A549 (cell line): Measurements from ENCODE around the gene TFAP2B. TPM values are rescaled to one million over a fixed set of nuclear protein-coding genes. Genes with fewer than 3 reads are reported as not detected.

Experiments
- ATAC-seq, 2 experiments: fragments of 200-7000 bp in 1 of 2; fragments of >200 bp in 1 of 2; cut with Nextera tagmentation in 1 of 2; cut with Tn5 transposase in 1 of 2; 3 replicates each; pipeline versions ENCODE4 v1.8.0 to v1.9.1; 2018 to 2020; ENCODE audit warnings: mild to moderate bottlenecking in 1 of 2, moderate library complexity in 1 of 2
- CTCF ChIA-PET: fragments of 300-600 bp; sonication (Branson Sonifier 250); formaldehyde crosslinking; extraction: SDS; loops from one replicate; lab custom pipeline; 2021; ENCODE audit warnings: antibody characterized with exemption, inconsistent platforms; lab: Yijun Ruan, JAX
- POLR2A ChIA-PET: fragments of 350-600 bp; formaldehyde crosslinking; extraction: SDS; loops from one replicate; lab custom pipeline; 2021; ENCODE audit warnings: antibody characterized with exemption, inconsistent platforms; lab: Yijun Ruan, JAX
- DNase-seq, 2 experiments: peaks; one replicate each; pipeline versions ENCODE4 v3.0.0 to v3.0.0-alpha.2; 2011 to 2016; ENCODE audit warnings: low read depth in 1 of 2, low spot score in 1 of 2
- FAIRE-seq: peaks from 2 replicates; lab custom pipeline; 2011; peaks lifted over from hg19 to GRCh38; lab: Jason Lieb, UNC
- H3K27ac ChIP-seq, 2 experiments: fragments of >200 bp; sonication (Bioruptor Twin); formaldehyde crosslinking; 3 replicates each; pipeline ENCODE4 v1.5.1; 2016 to 2017
- H3K4me1 ChIP-seq: fragments of >200 bp; sonication (Bioruptor Twin); formaldehyde crosslinking; 3 replicates; pipeline ENCODE4 v1.6.1; 2016
- H3K4me2 ChIP-seq: fragments of >200 bp; sonication (Bioruptor Twin); formaldehyde crosslinking; 3 replicates; pipeline ENCODE4 v1.6.1; 2016
- H3K4me3 ChIP-seq: fragments of >200 bp; sonication (Bioruptor Twin); formaldehyde crosslinking; 3 replicates; pipeline ENCODE4 v1.5.1; 2016
- H3K9me3 ChIP-seq: fragments of >200 bp; sonication (Bioruptor Twin); formaldehyde crosslinking; 3 replicates; pipeline ENCODE4 v1.6.1; 2016
- BHLHE40 ChIP-seq: IDR thresholded peaks from 2 replicates; pipeline ENCODE4 v1.6.1; 2012; ENCODE audit warnings: low read depth, low read length, inconsistent platforms
- CBX2 ChIP-seq: fragments of 200-600 bp; sonication (generic); IDR thresholded peaks from 2 replicates; pipeline ENCODE4 v1.6.1; 2016; ENCODE audit warnings: low read depth, mild to moderate bottlenecking, borderline replicate concordance
- CBX8 ChIP-seq: fragments of 200-600 bp; sonication (generic); IDR thresholded peaks from 2 replicates; pipeline ENCODE4 v1.6.1; 2016
- CEBPB ChIP-seq, 2 experiments: fragments of >200 bp in 1 of 2; sonication (Bioruptor Twin) in 1 of 2; formaldehyde crosslinking in 1 of 2; IDR thresholded peaks; 2 replicates each; pipeline ENCODE4 v1.6.1; 2012 to 2016
- CHD2 ChIP-seq: fragments of 150-350 bp; IDR thresholded peaks from 2 replicates; pipeline ENCODE4 v1.6.1; 2014; ENCODE audit warnings: low read length; ENCODE audit not compliant: partially characterized antibody
- EHMT2 ChIP-seq: fragments of 200-600 bp; sonication (generic); IDR thresholded peaks from 2 replicates; pipeline ENCODE4 v1.6.1; 2016; ENCODE audit warnings: antibody characterized with exemption, low read depth, mild to moderate bottlenecking, moderate library complexity
- ELK1 ChIP-seq: fragments of 150-350 bp; IDR thresholded peaks from 2 replicates; pipeline ENCODE4 v1.6.1; 2014; ENCODE audit warnings: low read depth, mild to moderate bottlenecking, low read length
- FOSL2 ChIP-seq, 2 experiments: fragments of 450-650 bp in 1 of 2; fragments of >200 bp in 1 of 2; sonication (Bioruptor Twin) in 1 of 2; formaldehyde crosslinking; IDR thresholded peaks; 2 replicates each; pipeline versions ENCODE4 v1.5.0 to v1.6.1; 2016 to 2020; ENCODE audit warnings: mild to moderate bottlenecking in 1 of 2, moderate library complexity in 1 of 2
- HDAC2 ChIP-seq: fragments of 200-600 bp; sonication (generic); IDR thresholded peaks from 2 replicates; pipeline ENCODE4 v1.6.1; 2016
- HES2 ChIP-seq: fragments of >200 bp; sonication (Bioruptor Twin); formaldehyde crosslinking; IDR thresholded peaks from 2 replicates; pipeline ENCODE4 v1.6.1; 2016
- HEYL ChIP-seq: fragments of 250-450 bp; sonication (Bioruptor Pico); IDR thresholded peaks from 2 replicates; pipeline ENCODE4 v1.8.0; 2021; ENCODE audit warnings: mild to moderate bottlenecking, moderate library complexity
- KDM5A ChIP-seq: fragments of 200-600 bp; sonication (generic); IDR thresholded peaks from 2 replicates; pipeline ENCODE4 v1.6.1; 2016; ENCODE audit warnings: antibody characterized with exemption, mild to moderate bottlenecking
- MAFK ChIP-seq: fragments of 450-650 bp; IDR thresholded peaks from 2 replicates; pipeline ENCODE4 v1.6.1; 2014; ENCODE audit not compliant: partially characterized antibody
- MAZ ChIP-seq: fragments of 150-350 bp; IDR thresholded peaks from 2 replicates; pipeline ENCODE4 v1.6.1; 2014; ENCODE audit warnings: antibody characterized with exemption, low read depth, low read length, borderline replicate concordance
- MYC ChIP-seq: IDR thresholded peaks from 2 replicates; pipeline ENCODE4 v1.6.1; 2012; ENCODE audit warnings: mild to moderate bottlenecking, inconsistent platforms, low read length, improper control_type of control experiment, borderline replicate concordance
- NFE2L2 ChIP-seq: fragments of 150-350 bp; conservative IDR thresholded peaks from 2 replicates; pipeline ENCODE4 v1.6.1; 2014; ENCODE audit warnings: low read length
- PBX3 ChIP-seq: IDR thresholded peaks from 2 replicates; pipeline ENCODE4 v1.6.1; 2012
- POLR2A ChIP-seq: IDR thresholded peaks from 2 replicates; pipeline ENCODE4 v1.6.1; 2012; ENCODE audit warnings: mild to moderate bottlenecking, low read length
- POLR2AphosphoS2 ChIP-seq: conservative IDR thresholded peaks from 2 replicates; pipeline ENCODE4 v1.6.1; 2012; ENCODE audit warnings: low read length, improper control_type of control experiment, inconsistent platforms
- RFX5 ChIP-seq: fragments of 450-650 bp; IDR thresholded peaks from 2 replicates; pipeline ENCODE4 v1.7.1; 2014; ENCODE audit warnings: antibody characterized with exemption, mild to moderate bottlenecking, moderate library complexity
- SREBF2 ChIP-seq: fragments of 450-650 bp; IDR thresholded peaks from 2 replicates; pipeline ENCODE4 v1.6.1; 2014; ENCODE audit warnings: mild to moderate bottlenecking, moderate library complexity
- ZC3H11A ChIP-seq: fragments of 450-650 bp; IDR thresholded peaks from 2 replicates; pipeline ENCODE4 v1.6.1; 2014; ENCODE audit warnings: antibody characterized with exemption, mild to moderate bottlenecking
- ZSCAN20 ChIP-seq: fragments of 250-450 bp; sonication (Bioruptor Pico); IDR thresholded peaks from 2 replicates; pipeline ENCODE4 v1.8.0; 2022; ENCODE audit warnings: mild to moderate bottlenecking, moderate library complexity
- WGBS: methylation state at CpG from one replicate; pipeline ENCODE4 v1.1.6; 2017; ENCODE audit errors: missing lambda C conversion rate; 5-methylcytosine and 5-hydroxymethylcytosine counted together
- polyA plus RNA-seq, 4 experiments: library from polyadenylated mRNA; depleted of rRNA in 3 of 4; stranded (reverse); fragments of >200 nt; fragmentation: RNase III in 1 of 4; extraction: RNeasy Plus Mini Kit Qiagen cat#74134 plus additional on column Dnase treatment in 1 of 4; gene quantifications; 2 replicates in 3 of 4; 3 replicates in 1 of 4; pipeline ENCODE4 v1.2.3, GENCODE V29; 2011 to 2017
- TF ChIP-seq, protein P1 (sequence below): fragments of 250-450 bp; sonication (Bioruptor Pico); IDR thresholded peaks from 2 replicates; pipeline ENCODE4 v1.5.0; 2021; ENCODE audit warnings: mild to moderate bottlenecking, moderate library complexity, borderline replicate concordance
- TF ChIP-seq, protein P2 (sequence below): IDR thresholded peaks from 2 replicates; pipeline ENCODE4 v1.6.1; 2012; ENCODE audit warnings: low read depth, borderline replicate concordance

The TFAP2B gene
- polyA plus RNA-seq, 2 of the 4 experiments (the other 2 are of a cell fraction) = not detected

DNA sequence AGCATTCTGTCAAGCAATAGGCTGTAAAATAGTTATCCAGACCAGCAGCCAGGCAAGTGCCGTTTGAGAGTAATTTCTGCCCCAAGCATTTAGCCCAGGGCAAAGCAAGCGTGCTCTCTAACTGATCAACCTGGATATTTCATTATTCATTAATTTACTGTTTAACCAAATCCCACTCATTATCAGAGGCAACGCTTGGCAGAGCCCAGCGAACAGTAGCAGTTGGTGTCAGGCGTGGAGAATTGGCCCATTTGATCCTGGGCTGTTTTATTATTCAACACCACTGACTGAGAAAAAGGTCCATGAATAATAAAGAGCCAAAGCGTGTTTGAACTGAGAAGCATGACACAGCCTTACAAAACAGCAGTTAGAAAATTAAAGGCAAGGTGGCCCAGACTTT, 35.3 kb downstream of the TFAP2B start:
- DNase-seq = no peak
- ChIA-PET POLR2A (no interaction called here), CTCF (interaction anchor here (0.9 kb wide), 1 partner anchor 12 kb away, joined by 3 read pairs; no protein-coding TSS in a partner anchor)
- no peak for FAIRE-seq
- H3K4me1 ChIP-seq = no peaks in the 10 kb centered on the region
- H3K4me3 ChIP-seq = no peak overlapping the region
- no peak overlapping the region for H3K4me2 ChIP-seq
- no peak overlapping the region for H3K27ac ChIP-seq
- no peak for TF ChIP-seq MYC
- WGBS = 3% methylated on average over 6 of the region's 6 CpGs
- ATAC-seq = no peak
- H3K9me3 ChIP-seq = no peaks in the 10 kb centered on the region

GRCh38 chr6:50861692-50862091, 43.0 kb downstream of the TFAP2B start:
- POLR2A ChIA-PET = no interaction called here
- Histone ChIP-seq H3K4me1 (no peaks in the 10 kb centered on the region), H3K27ac (no peak overlapping the region), H3K4me2 (no peak overlapping the region), H3K4me3 (no peak overlapping the region), H3K9me3 (no peaks in the 10 kb centered on the region)
- CTCF ChIA-PET = no interaction called here
- no peak for ATAC-seq
- TF ChIP-seq RFX5 (no peak), POLR2A (no peak), HEYL (CRISPR knock-in tag) (no peak), NFE2L2 (no peak), MAZ (no peak), BHLHE40 (no peak), PBX3 (no peak), HES2 (no peak), EHMT2 (no peak), ZC3H11A (no peak), POLR2AphosphoS2 (no peak), CHD2 (no peak)
- TF ChIP-seq, protein P1, sequence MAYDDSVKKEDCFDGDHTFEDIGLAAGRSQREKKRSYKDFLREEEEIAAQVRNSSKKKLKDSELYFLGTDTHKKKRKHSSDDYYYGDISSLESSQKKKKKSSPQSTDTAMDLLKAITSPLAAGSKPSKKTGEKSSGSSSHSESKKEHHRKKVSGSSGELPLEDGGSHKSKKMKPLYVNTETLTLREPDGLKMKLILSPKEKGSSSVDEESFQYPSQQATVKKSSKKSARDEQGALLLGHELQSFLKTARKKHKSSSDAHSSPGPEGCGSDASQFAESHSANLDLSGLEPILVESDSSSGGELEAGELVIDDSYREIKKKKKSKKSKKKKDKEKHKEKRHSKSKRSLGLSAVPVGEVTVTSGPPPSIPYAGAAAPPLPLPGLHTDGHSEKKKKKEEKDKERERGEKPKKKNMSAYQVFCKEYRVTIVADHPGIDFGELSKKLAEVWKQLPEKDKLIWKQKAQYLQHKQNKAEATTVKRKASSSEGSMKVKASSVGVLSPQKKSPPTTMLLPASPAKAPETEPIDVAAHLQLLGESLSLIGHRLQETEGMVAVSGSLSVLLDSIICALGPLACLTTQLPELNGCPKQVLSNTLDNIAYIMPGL (CRISPR knock-in tag) = no peak
- TF ChIP-seq, protein P2, sequence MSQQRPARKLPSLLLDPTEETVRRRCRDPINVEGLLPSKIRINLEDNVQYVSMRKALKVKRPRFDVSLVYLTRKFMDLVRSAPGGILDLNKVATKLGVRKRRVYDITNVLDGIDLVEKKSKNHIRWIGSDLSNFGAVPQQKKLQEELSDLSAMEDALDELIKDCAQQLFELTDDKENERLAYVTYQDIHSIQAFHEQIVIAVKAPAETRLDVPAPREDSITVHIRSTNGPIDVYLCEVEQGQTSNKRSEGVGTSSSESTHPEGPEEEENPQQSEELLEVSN = no peak
- no peak for FAIRE-seq
- no peak for DNase-seq
- WGBS = 10% methylated on average over 1 of the region's 1 CpG

DNA sequence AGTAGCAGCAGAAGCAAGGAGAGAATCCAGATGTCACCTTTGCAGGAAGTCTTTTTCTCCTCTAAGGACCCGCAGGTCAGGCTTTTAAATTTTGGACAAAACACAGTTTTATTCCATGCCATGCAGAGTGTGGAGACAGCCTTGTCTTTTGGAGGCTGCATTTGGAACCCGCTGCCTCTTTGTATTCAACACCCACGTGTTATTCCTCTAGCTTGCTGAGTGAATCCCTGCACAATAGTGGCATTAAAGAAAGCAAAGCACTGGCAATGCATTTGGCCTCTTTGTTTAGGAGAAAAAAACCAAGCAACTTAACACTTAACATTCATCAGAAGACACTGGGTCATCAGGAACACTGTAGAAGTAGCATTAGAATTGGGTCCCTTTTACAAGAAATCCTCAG, 43.5 kb downstream of the TFAP2B start:
- no peak for TF ChIP-seq SREBF2
- TF ChIP-seq POLR2A = no peak
- no peak for TF ChIP-seq NFE2L2
- TF ChIP-seq CEBPB (IDR thresholded peaks at IDR 0.05) = no peak
- no peak for TF ChIP-seq KDM5A
- no peak for TF ChIP-seq CBX2
- POLR2A ChIA-PET = no interaction called here
- no peak for ATAC-seq
- Histone ChIP-seq H3K4me3 (no peak overlapping the region), H3K4me1 (no peaks in the 10 kb centered on the region), H3K4me2 (no peak overlapping the region), H3K27ac (no peak overlapping the region), H3K9me3 (no peaks in the 10 kb centered on the region)
- 3% methylated on average over 3 of the region's 3 CpGs for WGBS
- no peak for DNase-seq
- CTCF ChIA-PET = no interaction called here
- FAIRE-seq = no peak

GRCh38 chr6:50864601-50865000, 45.9 kb downstream of the TFAP2B start:
- TF ChIP-seq CHD2 (no peak), FOSL2 (IDR thresholded peaks at IDR 0.05) (no peak), FOSL2 (CRISPR knock-in tag; IDR thresholded peaks at IDR 0.05) (no peak), ZC3H11A (no peak), CEBPB (IDR thresholded peaks at IDR 0.05) (no peak), CBX8 (no peak), ZSCAN20 (CRISPR knock-in tag) (no peak), ELK1 (no peak), HDAC2 (no peak), MAFK (no peak)
- TF ChIP-seq, all 56 proteins: peak for 0

More at GRCh38 chr6:50864601-50865000, 45.9 kb downstream of the TFAP2B start:
- Histone ChIP-seq H3K4me3 (no peak overlapping the region), H3K4me2 (no peak overlapping the region), H3K27ac (no peak overlapping the region), H3K4me1 (no peaks in the 10 kb centered on the region), H3K9me3 (no peaks in the 10 kb centered on the region)
- ATAC-seq = no peak
- ChIA-PET CTCF (no interaction called here), POLR2A (no interaction called here)
- FAIRE-seq = no peak
- DNase-seq = no peak
- 0% methylated on average over 1 of the region's 1 CpG for WGBS
